ENCODE results near the gene FBN3. TPM values are rescaled to one million over a fixed set of nuclear protein-coding genes. Genes with fewer than 3 reads are reported as not detected.

FBN3 gene
- total RNA-seq, 1 donor from 2014 or later = 0.57 TPM

DNA sequence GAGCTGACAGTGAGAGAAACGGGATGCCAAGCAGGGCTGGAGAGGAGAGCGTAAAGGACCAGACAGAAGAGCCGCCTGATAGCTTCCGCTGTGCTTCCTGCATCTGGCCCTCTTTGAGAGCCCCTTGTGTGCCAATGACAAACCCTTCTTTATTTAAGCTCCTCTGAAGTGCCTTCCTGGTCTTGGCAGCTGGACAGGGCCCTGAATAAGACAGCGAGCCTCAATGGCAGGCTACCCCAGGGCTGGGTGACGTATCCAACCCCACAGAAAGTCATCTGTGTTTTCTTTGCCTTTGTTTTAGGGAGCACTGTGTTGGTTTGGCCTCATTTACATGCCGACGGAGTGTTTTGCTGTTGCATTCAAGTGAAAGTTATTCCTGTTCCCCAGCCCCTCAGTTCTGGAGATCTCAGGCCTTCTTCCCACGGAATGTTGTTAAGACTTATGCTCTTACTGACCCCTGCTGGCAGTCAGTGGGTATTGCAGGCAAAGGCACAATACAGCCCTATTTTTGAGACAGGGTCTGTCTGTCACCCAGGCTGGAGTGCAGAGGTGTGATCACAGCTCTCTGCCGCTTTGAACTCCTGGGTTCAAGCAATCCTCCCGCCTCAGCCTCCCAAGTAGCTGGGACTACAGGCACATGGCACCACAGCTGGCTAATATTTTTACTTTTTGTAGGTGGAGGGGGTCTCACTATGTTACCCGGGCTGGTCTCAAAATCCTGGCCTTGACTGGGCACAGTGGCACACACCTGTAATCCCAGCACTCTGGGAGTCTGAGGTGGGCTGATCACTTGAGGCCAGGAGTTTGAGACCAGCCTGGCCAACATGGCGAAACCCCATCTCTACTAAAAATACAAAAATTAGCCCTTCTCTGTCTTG, 80.1 kb downstream of the FBN3 start:
- DNase-seq (ENCODE audit: low spot score) = no peak
- H3K9me3 Mint-ChIP-seq (ENCODE audit: low read depth) = peaks cover 14% of the 10 kb centered on the region
- H3K27me3 Mint-ChIP-seq (ENCODE audit: low read depth) = no peaks in the 10 kb centered on the region
- no peak overlapping the region for H3K27ac Mint-ChIP-seq (ENCODE audit: unreplicated experiment)
- H3K36me3 Mint-ChIP-seq (ENCODE audit: low read depth) = peaks cover 2% of the 10 kb centered on the region
- TF ChIP-seq, protein P1, sequence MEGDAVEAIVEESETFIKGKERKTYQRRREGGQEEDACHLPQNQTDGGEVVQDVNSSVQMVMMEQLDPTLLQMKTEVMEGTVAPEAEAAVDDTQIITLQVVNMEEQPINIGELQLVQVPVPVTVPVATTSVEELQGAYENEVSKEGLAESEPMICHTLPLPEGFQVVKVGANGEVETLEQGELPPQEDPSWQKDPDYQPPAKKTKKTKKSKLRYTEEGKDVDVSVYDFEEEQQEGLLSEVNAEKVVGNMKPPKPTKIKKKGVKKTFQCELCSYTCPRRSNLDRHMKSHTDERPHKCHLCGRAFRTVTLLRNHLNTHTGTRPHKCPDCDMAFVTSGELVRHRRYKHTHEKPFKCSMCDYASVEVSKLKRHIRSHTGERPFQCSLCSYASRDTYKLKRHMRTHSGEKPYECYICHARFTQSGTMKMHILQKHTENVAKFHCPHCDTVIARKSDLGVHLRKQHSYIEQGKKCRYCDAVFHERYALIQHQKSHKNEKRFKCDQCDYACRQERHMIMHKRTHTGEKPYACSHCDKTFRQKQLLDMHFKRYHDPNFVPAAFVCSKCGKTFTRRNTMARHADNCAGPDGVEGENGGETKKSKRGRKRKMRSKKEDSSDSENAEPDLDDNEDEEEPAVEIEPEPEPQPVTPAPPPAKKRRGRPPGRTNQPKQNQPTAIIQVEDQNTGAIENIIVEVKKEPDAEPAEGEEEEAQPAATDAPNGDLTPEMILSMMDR (IDR thresholded peaks at IDR 0.05) = peak; percentile 74
- no peak overlapping the region for H3K4me3 Mint-ChIP-seq (ENCODE audit: unreplicated experiment)
- H3K4me1 Mint-ChIP-seq (ENCODE audit: low read depth) = no peaks in the 10 kb centered on the region

DNA sequence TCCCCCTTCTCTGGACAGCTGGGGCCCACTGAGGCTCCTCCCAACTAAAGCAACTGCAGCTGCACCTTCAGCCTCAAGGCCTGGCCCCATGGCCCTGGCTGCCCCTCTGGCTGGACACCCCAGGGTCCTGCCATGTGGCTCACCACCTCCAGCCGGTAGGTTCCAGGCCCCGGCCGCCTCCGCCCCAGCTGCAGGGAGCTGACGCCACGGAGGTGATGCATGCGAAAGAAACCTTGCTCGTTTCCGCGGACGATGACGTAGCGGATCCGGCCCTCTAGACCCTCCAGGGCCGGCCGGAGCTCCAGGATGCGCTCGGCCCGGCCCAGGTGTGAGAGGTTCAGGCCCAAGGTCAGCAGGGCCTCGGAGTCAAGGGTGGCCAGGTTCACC, 83.5 kb downstream of the FBN3 start:
- H3K36me3 Mint-ChIP-seq (ENCODE audit: low read depth) = peaks cover 2% of the 10 kb centered on the region
- no peak overlapping the region for H3K27ac Mint-ChIP-seq (ENCODE audit: unreplicated experiment)
- H3K9me3 Mint-ChIP-seq (ENCODE audit: low read depth) = peaks cover 9% of the 10 kb centered on the region
- TF ChIP-seq, protein P1 (IDR thresholded peaks at IDR 0.05) = no peak
- DNase-seq (ENCODE audit: low spot score) = no peak
- no peaks in the 10 kb centered on the region for H3K4me1 Mint-ChIP-seq (ENCODE audit: low read depth)
- no peak overlapping the region for H3K4me3 Mint-ChIP-seq (ENCODE audit: unreplicated experiment)
- peaks cover 5% of the 10 kb centered on the region for H3K27me3 Mint-ChIP-seq (ENCODE audit: low read depth)

DNA sequence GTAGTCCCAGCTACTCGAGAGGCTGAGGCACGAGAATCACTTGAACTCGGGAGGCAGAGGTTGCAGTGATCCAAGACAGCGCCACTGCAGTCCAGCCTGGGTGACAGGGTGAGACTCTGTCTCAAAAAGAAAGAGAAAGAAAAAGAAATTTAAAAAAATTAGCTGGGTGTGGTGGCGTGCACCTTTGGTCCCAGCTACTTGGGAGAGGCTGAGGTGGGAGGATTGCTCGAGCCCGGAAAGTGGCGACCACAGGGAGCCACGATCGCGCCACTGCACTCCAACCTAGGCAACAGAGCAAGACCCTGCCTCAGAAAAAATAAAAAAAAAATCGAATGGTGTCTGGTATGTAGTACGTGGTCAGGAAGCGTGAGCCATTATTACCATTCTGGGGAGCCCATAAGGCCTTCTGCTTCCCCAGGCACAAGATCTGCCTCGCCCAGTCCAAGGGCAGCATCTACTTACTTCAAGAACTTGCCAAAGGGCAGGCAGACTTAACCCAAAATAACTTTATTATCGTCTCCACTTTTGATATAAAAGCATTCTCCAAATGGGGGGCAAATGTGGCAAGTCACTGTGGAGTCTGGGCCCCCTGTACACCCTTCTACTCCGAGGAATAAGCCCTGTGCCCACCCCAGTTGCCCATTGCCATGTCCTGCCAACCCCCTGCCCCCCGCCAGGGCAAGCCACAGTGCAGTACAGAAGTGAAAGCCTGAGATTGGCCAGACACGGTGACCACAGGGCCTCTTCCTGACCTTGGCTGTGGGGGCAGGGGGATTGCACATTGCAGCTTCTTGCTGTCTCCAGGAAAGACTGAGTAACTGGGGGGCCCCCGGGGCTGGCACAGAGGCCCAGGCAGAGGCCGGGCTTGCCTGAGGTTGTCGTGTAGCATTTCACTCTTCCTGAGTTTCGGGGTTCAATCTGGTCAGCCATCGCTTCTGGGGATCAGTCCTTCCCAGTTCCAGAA, 84.2 kb downstream of the FBN3 start:
- no peak for DNase-seq (ENCODE audit: low spot score)
- peaks cover under 1% of the 10 kb centered on the region for H3K36me3 Mint-ChIP-seq (ENCODE audit: low read depth)
- H3K9me3 Mint-ChIP-seq (ENCODE audit: low read depth) = peaks cover 8% of the 10 kb centered on the region
- peaks cover 5% of the 10 kb centered on the region for H3K27me3 Mint-ChIP-seq (ENCODE audit: low read depth)
- H3K4me1 Mint-ChIP-seq (ENCODE audit: low read depth) = no peaks in the 10 kb centered on the region
- no peak overlapping the region for H3K27ac Mint-ChIP-seq (ENCODE audit: unreplicated experiment)
- TF ChIP-seq, protein P1 (IDR thresholded peaks at IDR 0.05) = no peak
- H3K4me3 Mint-ChIP-seq (ENCODE audit: unreplicated experiment) = no peak overlapping the region

DNA sequence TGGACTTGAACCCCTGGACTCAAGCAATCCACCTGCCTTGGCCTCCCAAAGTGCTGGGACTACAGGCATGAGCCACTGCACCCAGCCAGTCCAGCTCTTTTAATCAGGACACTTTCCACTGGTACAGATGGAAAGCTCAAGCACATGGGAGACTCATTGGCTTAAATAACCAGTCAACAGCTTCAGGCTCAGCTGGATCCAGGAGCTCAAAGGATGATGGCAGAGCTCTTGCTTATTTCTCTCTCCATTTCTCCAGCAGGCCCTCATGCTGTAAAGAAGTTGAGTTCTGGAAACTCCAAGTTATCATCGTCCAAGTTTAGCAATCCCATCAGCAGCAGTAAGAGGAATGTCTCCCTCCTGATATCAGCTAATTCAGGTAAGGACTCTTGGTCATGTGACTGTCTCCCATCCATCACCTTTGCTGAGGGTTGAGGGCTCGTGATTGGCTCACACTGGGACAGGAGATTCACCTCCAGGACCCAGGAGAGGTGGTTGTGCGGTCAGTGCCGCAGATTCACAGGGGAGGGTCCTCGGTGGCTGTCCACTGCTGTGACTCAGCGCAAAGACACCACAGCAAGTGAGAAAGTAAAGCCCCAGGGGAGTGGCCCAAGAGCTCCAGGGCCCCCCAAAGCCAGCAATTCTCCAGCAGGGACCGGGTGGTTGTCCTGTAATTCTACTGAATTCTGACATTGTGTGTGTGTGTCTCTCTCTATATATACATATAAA, 91.7 kb downstream of the FBN3 start:
- Mint-ChIP-seq H3K4me1 (ENCODE audit: low read depth) (no peaks in the 10 kb centered on the region), H3K27ac (ENCODE audit: unreplicated experiment) (no peak overlapping the region), H3K4me3 (ENCODE audit: unreplicated experiment) (no peak overlapping the region), H3K36me3 (ENCODE audit: low read depth) (no peaks in the 10 kb centered on the region), H3K27me3 (ENCODE audit: low read depth) (peaks cover 5% of the 10 kb centered on the region), H3K9me3 (ENCODE audit: low read depth) (no peaks in the 10 kb centered on the region)
- no peak for DNase-seq (ENCODE audit: low spot score)
- TF ChIP-seq, protein P1 (IDR thresholded peaks at IDR 0.05) = no peak

Measured in chondrocyte (in vitro differentiated cells).